ENCODE data around the gene TEPSIN. TPM values are rescaled to one million over a fixed set of nuclear protein-coding genes. Genes with fewer than 3 reads are reported as not detected.

The TEPSIN gene
- total RNA-seq, 1 donor from 2014 or later, result 117 TPM

DNA sequence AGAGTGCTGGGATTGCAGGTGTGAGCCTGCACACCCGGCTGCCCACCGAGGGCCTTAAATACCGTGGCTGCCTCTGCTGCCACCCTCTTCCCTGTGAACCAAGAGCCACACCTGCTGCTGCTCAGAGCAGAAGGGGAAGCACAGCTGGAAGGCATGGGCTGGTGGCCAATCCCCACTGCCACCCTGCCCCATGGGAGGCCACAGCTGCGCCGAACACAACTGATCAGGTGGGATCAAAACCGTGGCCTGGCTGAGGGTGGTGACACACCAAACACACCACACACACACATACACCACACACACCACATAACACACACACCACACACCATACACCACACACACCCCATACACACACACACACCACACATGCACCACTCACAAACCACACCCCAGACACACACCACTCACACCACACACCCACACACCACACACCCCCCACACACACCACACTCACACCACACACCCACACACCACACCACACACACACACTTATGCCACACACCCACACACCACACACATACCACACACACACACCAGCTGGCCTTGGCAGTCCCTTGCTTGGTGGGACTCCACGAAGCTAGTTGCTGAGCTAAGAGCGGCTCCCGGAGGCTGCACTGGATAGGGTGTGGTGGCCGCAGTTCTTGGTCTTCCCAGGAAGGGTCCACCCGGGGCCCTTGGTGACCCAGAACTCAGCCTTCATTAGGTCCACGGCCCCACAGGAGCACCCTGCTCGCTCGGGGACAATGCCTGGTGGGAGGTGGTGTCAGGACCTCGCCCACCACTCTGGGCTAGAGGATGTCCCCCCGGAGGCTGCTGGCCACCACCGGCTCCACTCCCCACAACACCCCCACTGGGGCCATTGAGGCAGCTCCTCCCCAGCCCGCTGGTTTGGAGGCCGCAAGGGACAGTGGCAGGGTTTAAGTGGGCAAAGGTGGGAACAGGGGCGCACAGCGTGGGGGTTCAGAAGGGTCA is 31.0 kb downstream of the TEPSIN start:
- Histone ChIP-seq H3K4me1 (peaks cover 0 to 6% of the 10 kb centered on the region in 2 donors), H3K27me3 (no peaks in the 10 kb centered on the region), H3K9me3 (no peaks in the 10 kb centered on the region), H3K36me3 (peaks cover 0 to 4% of the 10 kb centered on the region in 2 donors), H3K27ac (no peak overlapping the region), H3K4me3 (no peak overlapping the region)
- TF ChIP-seq, protein P1, sequence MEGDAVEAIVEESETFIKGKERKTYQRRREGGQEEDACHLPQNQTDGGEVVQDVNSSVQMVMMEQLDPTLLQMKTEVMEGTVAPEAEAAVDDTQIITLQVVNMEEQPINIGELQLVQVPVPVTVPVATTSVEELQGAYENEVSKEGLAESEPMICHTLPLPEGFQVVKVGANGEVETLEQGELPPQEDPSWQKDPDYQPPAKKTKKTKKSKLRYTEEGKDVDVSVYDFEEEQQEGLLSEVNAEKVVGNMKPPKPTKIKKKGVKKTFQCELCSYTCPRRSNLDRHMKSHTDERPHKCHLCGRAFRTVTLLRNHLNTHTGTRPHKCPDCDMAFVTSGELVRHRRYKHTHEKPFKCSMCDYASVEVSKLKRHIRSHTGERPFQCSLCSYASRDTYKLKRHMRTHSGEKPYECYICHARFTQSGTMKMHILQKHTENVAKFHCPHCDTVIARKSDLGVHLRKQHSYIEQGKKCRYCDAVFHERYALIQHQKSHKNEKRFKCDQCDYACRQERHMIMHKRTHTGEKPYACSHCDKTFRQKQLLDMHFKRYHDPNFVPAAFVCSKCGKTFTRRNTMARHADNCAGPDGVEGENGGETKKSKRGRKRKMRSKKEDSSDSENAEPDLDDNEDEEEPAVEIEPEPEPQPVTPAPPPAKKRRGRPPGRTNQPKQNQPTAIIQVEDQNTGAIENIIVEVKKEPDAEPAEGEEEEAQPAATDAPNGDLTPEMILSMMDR (IDR thresholded peaks at IDR 0.05), result no peak
- no peak for DNase-seq (ENCODE audit: low spot score in 2 of 2)
- intact Hi-C loops (cut with DNase I), result loop anchor here (2.0 kb wide), 1 partner anchor 65 kb away; no protein-coding TSS in a partner anchor

DNA sequence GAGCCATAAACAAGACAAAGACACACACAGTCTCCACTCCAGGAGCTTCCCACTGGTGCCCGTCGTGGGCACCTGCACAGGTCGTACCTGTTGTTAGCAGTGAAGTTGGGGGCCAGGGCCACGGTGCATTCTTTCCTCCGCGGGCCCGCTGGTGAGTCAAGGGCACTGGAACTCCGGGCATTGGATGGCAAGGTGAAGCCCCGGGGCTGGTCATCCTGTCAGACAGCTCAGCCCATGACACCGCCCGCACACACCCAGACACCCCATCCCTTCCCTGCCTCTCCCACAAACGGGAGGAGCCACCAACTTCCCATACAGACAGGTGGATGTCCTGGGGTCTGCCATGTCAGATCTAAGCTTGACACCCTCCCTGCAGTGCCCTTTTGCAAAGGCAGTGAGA is 32.2 kb downstream of the TEPSIN start:
- Histone ChIP-seq H3K4me1 (peaks cover 0 to 6% of the 10 kb centered on the region in 2 donors), H3K4me3 (no peak overlapping the region), H3K27me3 (no peaks in the 10 kb centered on the region), H3K9me3 (no peaks in the 10 kb centered on the region), H3K27ac (no peak overlapping the region), H3K36me3 (peaks cover 0 to 4% of the 10 kb centered on the region in 2 donors)
- TF ChIP-seq, protein P1 (IDR thresholded peaks at IDR 0.05), result no peak
- no peak for DNase-seq (ENCODE audit: low spot score in 2 of 2)
- intact Hi-C loops (cut with DNase I), result loop anchor here (2.0 kb wide), 1 partner anchor 64 kb away; no protein-coding TSS in a partner anchor

DNA sequence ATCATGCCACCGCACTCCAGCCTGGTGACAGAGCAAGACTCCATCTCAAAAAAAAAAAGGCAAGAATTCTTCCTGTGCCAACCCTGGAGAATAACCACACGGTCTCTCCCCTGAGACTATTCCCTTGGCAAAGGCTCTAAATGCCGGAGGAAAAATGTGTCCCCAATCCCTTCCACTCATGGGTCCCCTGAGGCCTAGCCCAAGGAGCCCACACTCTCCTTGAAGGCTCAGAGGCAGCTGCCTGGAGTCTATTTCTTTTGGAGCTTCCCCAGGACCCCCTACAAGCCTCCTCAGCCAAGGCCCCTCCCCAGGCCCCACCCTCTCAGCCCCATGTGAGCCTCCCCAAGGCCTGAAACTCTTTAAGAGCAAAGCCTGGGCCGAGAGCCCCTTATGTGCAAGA is 32.7 kb downstream of the TEPSIN start:
- Histone ChIP-seq H3K9me3 (no peaks in the 10 kb centered on the region), H3K4me3 (no peak overlapping the region), H3K27me3 (no peaks in the 10 kb centered on the region), H3K36me3 (peaks cover 0 to 4% of the 10 kb centered on the region in 2 donors), H3K4me1 (peaks cover 0 to 3% of the 10 kb centered on the region in 2 donors), H3K27ac (no peak overlapping the region)
- intact Hi-C loops (cut with DNase I), result loop anchor here (2.0 kb wide), 1 partner anchor 63 kb away; no protein-coding TSS in a partner anchor
- no peak for DNase-seq (ENCODE audit: low spot score in 2 of 2)
- TF ChIP-seq, protein P1 (IDR thresholded peaks at IDR 0.05), result no peak

GRCh38 chr17:81204578-81204977 is 34.3 kb downstream of the TEPSIN start:
- TF ChIP-seq, protein P1 (IDR thresholded peaks at IDR 0.05), result no peak
- Histone ChIP-seq H3K36me3 (peaks cover 0 to 4% of the 10 kb centered on the region in 2 donors), H3K9me3 (no peaks in the 10 kb centered on the region), H3K27me3 (no peaks in the 10 kb centered on the region), H3K27ac (no peak overlapping the region), H3K4me1 (no peaks in the 10 kb centered on the region), H3K4me3 (no peak overlapping the region)
- intact Hi-C loops (cut with DNase I), result no loop called here
- no peak for DNase-seq (ENCODE audit: low spot score in 2 of 2)

- TF ChIP-seq, protein P1 (IDR thresholded peaks at IDR 0.05), result no peak
- no peaks in the 10 kb centered on the region for H3K4me1 ChIP-seq
- intact Hi-C loops (cut with DNase I), result no loop called here
Observed at GRCh38 chr17:81203136-81203535, 35.7 kb downstream of the TEPSIN start.

More at GRCh38 chr17:81203136-81203535, 35.7 kb downstream of the TEPSIN start:
- Histone ChIP-seq H3K9me3 (no peaks in the 10 kb centered on the region), H3K4me3 (no peak overlapping the region), H3K36me3 (peaks cover under 1 to 10% of the 10 kb centered on the region in 2 donors), H3K27me3 (no peaks in the 10 kb centered on the region), H3K27ac (no peak overlapping the region)
- DNase-seq (ENCODE audit: low spot score in 2 of 2), result no peak
